HUES64 (cell line): ENCODE results near the gene WNT9B.

Source experiments
- H3K27ac ChIP-seq: 2 replicates; pipeline ENCODE4 v1.7.0; 2013; ENCODE audit warnings: low read depth, low read length, inconsistent platforms
- H3K27me3 ChIP-seq: 2 replicates; pipeline ENCODE4 v1.6.1; 2013; ENCODE audit warnings: mild to moderate bottlenecking, low read length; ENCODE audit not compliant: insufficient read depth
- H3K36me3 ChIP-seq: 2 replicates; pipeline ENCODE4 v1.6.1; 2013; ENCODE audit warnings: mild to moderate bottlenecking, low read length; ENCODE audit not compliant: insufficient read depth
- H3K4me1 ChIP-seq: 2 replicates; pipeline ENCODE4 v1.6.1; 2013; ENCODE audit warnings: mild to moderate bottlenecking, low read length, moderate library complexity; ENCODE audit not compliant: insufficient read depth
- H3K4me3 ChIP-seq: 2 replicates; pipeline ENCODE4 v1.5.1; 2013; ENCODE audit warnings: mild to moderate bottlenecking, low read length, moderate library complexity
- H3K9ac ChIP-seq: 2 replicates; pipeline ENCODE4 v1.6.1; 2013; ENCODE audit warnings: mild to moderate bottlenecking, low read depth, low read length
- H3K9me3 ChIP-seq: 2 replicates; pipeline ENCODE4 v1.6.1; 2013; ENCODE audit warnings: low read depth, low read length; ENCODE audit not compliant: insufficient read depth
- WGBS: fragments of 150-250, 120-280 bp; methylation state at CpG from one replicate; pipeline ENCODE4 v1.1.7; 2013; ENCODE audit warnings: missing lambda C conversion rate; 5-methylcytosine and 5-hydroxymethylcytosine counted together

The WNT9B gene

DNA sequence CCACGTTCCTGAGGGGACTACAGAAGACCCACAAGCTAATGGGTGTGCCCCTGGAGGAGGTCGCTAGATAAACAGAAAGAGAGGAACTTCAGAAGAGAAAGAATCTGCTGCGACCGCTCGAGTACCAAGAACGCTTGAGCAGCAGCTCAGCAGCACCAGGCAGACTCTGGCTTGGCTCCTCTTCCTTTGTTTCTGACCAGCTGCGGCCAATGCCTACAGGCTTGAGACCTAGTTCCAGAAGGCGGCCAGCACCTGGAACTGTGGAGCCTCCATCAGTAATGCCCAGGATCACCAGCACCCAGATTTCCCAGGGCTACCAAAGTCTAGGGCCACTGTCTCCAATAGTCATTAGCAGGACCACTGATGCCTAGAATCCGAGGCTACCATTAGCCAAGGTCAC is 45.6 kb downstream of the WNT9B start:
- Histone ChIP-seq H3K9ac (no peak overlapping the region), H3K4me1 (0 out of 2 replicates have a peak, but pooled peaks cover 9% of the 10 kb centered on the region), H3K36me3 (no peaks in the 10 kb centered on the region), H3K27ac (no peak overlapping the region), H3K4me3 (no peak overlapping the region), H3K27me3 (no peaks in the 10 kb centered on the region), H3K9me3 (peaks cover 4% of the 10 kb centered on the region; the same call in 1 of the 2 replicates)
- WGBS: 94% methylated on average over 9 of the region's 9 CpGs

DNA sequence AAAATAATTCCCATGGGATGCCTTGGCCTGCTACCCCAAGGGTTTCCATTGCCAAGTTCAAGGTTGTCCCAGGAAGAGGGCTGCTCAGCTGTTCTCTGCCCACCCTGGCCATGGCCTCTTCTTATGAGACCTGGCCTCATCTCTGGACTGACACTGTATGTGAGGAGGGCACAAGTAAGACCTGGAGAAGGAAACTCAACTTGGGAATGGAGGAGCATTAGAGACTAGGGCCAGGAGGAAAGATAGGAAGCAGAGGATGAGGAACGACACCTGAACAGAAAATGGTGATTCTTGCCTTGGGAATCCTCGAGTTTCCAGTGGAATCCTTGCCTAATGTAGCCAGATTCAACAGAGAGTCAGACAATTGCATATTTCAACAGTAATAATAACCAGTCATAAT is 47.0 kb downstream of the WNT9B start:
- no peaks in the 10 kb centered on the region for H3K27me3 ChIP-seq

DNA sequence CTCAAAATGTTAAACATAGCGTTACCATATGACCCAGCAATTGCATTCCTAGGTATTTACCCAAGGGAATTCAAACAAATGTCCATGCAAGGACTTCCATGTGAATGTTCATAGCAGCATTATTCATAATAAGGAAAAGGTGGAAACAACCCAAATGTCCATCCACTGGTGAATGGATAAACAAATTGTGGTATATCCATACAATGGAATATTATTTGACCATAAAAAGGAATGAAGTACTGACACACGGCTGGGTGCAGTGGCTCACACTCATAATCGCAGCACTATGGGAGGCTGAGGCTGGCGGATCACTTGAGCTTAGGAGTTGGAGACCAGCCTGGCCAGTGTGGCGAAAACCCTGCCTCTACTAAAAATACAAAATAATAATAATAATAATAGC is 47.5 kb downstream of the WNT9B start:
- no peak overlapping the region for H3K9ac ChIP-seq
- no peaks in the 10 kb centered on the region for H3K27me3 ChIP-seq
- no peak overlapping the region for H3K27ac ChIP-seq
- 91% methylated on average over 4 of the region's 5 CpGs for WGBS
- H3K4me3 ChIP-seq: no peak overlapping the region
- peaks cover 4% of the 10 kb centered on the region; the same call in 1 of the 2 replicates for H3K9me3 ChIP-seq
- 0 out of 2 replicates have a peak, but pooled peaks cover 9% of the 10 kb centered on the region for H3K4me1 ChIP-seq
- no peaks in the 10 kb centered on the region for H3K36me3 ChIP-seq

More for the DNA sequence above, 47.0 kb downstream of the WNT9B start:
- Histone ChIP-seq H3K9ac (no peak overlapping the region), H3K27ac (no peak overlapping the region), H3K36me3 (no peaks in the 10 kb centered on the region), H3K9me3 (peaks cover 4% of the 10 kb centered on the region; the same call in 1 of the 2 replicates), H3K4me1 (0 out of 2 replicates have a peak, but pooled peaks cover 9% of the 10 kb centered on the region), H3K4me3 (no peak overlapping the region)
- 85% methylated on average over 2 of the region's 2 CpGs for WGBS

DNA sequence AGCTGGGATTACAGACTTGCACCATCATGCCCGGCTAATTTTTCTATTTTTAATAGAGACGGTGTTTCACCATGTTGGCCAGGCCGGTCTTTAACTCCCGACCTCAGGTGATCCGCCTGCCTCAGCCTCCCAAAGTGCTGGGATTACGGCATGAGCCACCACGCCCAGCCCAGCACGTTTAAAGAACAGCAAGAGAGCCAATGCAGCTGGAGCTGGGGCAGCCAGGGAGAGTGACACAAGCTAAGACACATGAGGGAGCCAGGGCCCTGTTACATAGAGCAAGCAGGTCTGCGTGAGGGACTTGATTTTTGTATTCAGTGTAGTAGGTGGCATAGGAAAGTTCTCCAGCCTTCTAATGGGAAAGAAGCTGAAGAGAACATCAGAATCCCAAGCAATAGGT is 49.9 kb downstream of the WNT9B start:
- peaks cover 4% of the 10 kb centered on the region; the same call in 1 of the 2 replicates for H3K9me3 ChIP-seq
- H3K9ac ChIP-seq: no peak overlapping the region
- H3K4me3 ChIP-seq: no peak overlapping the region
- WGBS: 84% methylated on average over 9 of the region's 9 CpGs
- H3K27ac ChIP-seq: no peak overlapping the region
- peaks cover 4% of the 10 kb centered on the region; the same call in 1 of the 2 replicates for H3K4me1 ChIP-seq
- no peaks in the 10 kb centered on the region for H3K36me3 ChIP-seq
- no peaks in the 10 kb centered on the region for H3K27me3 ChIP-seq

DNA sequence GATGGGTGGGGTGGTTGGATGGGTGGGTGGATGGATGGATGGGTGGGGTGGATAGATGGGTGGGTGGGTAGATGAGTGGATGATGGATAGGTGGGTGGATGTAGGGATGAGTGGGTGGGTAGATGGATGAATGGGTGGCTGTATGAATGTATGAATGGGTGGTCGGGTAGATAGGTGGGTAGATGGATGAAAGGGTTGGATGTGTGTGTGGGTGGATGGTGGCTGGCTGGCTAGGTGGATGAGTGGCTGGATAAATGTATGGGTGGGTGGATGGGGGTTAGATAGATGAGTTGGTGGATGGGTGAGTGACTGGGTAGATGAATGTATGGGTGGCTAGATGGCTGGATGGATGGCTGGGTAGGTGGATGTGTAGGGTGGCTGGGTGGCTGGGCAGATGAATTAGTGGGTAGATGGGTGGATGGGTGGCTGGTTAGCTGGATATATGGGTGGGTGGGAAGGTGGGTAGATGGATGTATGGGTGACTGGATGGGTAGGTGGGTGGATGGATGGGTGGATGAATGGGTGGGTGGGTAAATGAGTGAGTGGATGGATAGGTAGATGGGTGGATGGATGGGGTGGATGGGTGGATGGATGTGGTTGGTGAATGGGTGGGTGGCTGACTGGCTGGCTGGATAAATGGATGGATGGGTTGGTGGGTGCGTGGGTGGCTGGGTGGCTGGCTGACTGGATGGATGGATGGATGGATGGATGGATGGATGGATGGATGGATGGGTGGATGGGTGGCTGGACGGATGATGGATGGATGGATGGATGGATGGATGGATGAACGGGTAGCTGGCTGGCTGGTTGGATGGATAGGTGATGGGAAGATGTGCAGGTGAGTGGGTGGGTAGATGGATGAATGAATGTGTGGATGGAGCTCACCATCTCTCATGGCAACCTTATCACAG is 52.6 kb downstream of the WNT9B start:
- WGBS: 90% methylated on average over 4 of the region's 4 CpGs

DNA sequence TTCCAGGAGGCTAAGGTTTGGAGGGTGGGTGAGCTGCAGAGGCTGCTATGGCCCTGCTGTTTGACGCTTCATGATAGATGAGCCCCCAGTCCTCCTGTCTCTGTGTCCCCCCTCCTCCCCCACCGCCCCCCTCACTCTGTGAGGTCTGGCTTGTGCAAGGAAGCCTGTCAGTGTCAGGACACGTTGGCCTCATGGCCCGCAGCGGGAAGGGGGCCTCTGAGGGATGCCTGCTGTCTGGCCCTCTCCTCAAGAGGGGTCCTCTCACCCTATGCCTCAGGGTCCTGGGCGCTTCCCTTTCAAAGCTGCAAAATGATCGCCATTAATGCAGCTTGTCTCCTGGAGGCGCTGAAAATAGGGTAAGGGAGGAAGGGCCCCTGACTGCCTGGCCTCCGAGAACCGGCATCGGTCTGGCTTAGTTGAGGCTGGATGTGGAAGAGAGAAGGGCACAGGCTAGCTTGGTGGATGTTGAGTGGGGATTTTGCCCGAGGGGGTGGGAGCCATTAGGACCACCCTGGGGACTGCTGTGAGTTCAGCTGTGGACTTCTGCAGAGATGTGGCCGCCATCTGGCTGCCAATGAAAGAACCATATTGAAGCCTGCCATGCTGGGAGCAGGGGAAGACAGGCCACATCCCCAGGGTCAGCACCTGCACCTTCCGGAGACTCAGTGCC is 56.8 kb downstream of the WNT9B start:
- Histone ChIP-seq H3K27ac (no peak overlapping the region), H3K4me1 (peaks cover 4% of the 10 kb centered on the region; the same call in 1 of the 2 replicates), H3K9me3 (no peaks in the 10 kb centered on the region), H3K4me3 (no peak overlapping the region), H3K9ac (no peak overlapping the region), H3K36me3 (no peaks in the 10 kb centered on the region), H3K27me3 (no peaks in the 10 kb centered on the region)
- 80% methylated on average over 14 of the region's 14 CpGs for WGBS

More for the DNA sequence above, 52.6 kb downstream of the WNT9B start:
- Histone ChIP-seq H3K27ac (no peak overlapping the region), H3K36me3 (no peaks in the 10 kb centered on the region), H3K9me3 (no peaks in the 10 kb centered on the region), H3K9ac (no peak overlapping the region), H3K27me3 (no peaks in the 10 kb centered on the region), H3K4me3 (no peak overlapping the region), H3K4me1 (peaks cover 4% of the 10 kb centered on the region; the same call in 1 of the 2 replicates)

DNA sequence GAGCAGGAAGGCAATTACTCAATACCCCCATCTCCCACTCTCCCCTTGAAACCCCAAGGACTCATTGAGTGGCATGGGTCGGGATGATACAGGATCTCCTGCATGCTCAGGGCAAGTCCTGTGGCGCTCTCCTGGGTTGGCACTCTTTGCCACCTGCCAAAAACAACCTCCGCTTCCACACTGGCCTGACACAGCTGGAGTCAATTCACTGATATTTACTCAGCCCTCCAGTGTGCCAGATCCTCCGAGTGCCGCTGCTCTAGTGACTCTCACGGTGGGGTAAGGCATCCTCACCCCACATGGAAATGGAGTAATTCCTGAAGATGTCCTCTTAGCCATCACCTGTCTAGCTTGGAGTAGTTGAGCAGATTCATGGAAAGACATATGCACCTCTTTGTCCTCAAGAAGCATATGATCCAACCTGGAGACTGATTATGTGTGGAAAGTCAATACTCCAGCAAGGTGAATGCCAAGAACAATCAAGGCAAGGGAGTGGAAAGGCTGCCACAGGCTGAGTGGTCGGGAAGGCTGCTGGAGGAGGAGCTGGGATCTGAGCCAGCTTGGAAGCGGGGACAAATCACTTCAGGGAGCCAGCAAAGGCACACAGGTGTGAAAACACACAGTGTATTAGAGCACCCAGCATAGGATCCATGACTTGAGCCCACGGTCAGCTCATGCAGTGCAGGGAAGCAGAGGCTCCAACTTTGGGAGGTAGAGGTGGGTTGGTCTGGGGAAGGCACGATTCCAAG is 59.0 kb downstream of the WNT9B start:
- Histone ChIP-seq H3K4me3 (no peak overlapping the region), H3K4me1 (peaks cover 4% of the 10 kb centered on the region; the same call in 1 of the 2 replicates), H3K9ac (no peak overlapping the region), H3K9me3 (no peaks in the 10 kb centered on the region), H3K36me3 (no peaks in the 10 kb centered on the region), H3K27ac (no peak overlapping the region), H3K27me3 (no peaks in the 10 kb centered on the region)
- 86% methylated on average over 10 of the region's 10 CpGs for WGBS

DNA sequence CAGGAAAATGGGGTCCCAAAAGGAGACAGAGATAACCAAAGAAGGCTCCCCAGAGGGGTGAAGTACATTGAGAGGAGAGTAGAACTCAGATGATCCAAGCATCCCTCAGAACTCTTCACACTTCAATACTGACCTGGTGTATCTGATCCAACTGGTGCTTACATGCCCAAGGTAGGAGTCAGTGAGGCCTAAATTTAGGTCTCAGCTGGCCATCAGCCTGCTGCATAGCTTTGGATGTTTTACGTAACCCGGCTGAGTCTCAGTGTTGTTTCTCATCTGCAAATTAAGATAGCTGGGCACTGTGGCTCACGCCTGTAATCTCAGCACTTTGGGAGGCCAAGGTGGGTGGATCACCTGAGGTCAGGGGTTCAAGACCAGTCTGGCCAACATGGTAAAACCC is 59.9 kb downstream of the WNT9B start:
- Histone ChIP-seq H3K36me3 (no peaks in the 10 kb centered on the region), H3K9me3 (no peaks in the 10 kb centered on the region), H3K9ac (no peak overlapping the region), H3K27ac (no peak overlapping the region), H3K4me3 (no peak overlapping the region), H3K4me1 (no peaks in the 10 kb centered on the region), H3K27me3 (no peaks in the 10 kb centered on the region)
- WGBS: 90% methylated on average over 3 of the region's 3 CpGs

DNA sequence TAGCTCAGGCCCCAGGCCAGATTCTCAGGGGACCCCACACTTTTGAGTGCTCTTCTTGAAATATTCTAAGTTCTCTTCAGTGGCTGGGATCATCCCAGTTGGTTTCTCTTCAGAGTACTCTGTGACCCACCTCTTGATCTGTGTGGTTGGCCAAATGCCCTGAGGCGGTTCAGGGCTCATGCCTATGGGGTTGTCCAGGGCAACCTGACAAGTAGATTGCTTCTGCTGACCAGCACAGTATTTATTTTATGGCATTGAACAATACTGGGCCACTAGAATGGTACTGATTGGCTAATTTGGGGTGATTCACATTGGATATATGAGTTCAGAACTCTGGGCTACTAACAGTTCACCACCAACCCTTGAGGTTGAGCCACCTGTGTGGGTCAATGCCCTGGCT is 64.2 kb downstream of the WNT9B start:
- no peaks in the 10 kb centered on the region for H3K27me3 ChIP-seq
- no peaks in the 10 kb centered on the region for H3K9me3 ChIP-seq
- H3K9ac ChIP-seq: no peak overlapping the region
- WGBS: 46% methylated on average over 1 of the region's 1 CpG
- H3K27ac ChIP-seq: no peak overlapping the region
- H3K4me3 ChIP-seq: no peak overlapping the region
- no peaks in the 10 kb centered on the region for H3K36me3 ChIP-seq
- no peaks in the 10 kb centered on the region for H3K4me1 ChIP-seq

DNA sequence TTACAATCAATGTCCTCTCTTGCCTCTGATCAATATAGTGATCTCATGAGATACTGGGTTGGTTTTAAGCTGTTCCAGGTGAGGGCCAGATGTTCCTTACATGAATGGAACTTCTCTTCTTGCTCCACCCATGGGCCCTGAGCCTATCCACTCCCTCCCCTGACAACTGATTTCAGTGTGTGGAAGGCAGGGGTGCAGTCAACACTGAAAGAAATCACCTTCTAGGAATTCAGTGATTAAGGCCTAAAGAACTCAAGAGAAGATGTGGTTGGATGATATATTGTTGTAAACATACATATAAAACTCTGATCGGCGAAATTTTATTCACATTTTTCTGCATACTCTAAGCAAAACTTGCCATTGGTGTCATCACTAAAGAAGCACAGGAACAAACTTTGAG is 64.8 kb downstream of the WNT9B start:
- no peak overlapping the region for H3K4me3 ChIP-seq
- H3K4me1 ChIP-seq: no peaks in the 10 kb centered on the region
- no peak overlapping the region for H3K27ac ChIP-seq
- 90% methylated on average over 2 of the region's 2 CpGs for WGBS
- H3K36me3 ChIP-seq: no peaks in the 10 kb centered on the region
- H3K9ac ChIP-seq: no peak overlapping the region
- no peaks in the 10 kb centered on the region for H3K9me3 ChIP-seq
- no peaks in the 10 kb centered on the region for H3K27me3 ChIP-seq

DNA sequence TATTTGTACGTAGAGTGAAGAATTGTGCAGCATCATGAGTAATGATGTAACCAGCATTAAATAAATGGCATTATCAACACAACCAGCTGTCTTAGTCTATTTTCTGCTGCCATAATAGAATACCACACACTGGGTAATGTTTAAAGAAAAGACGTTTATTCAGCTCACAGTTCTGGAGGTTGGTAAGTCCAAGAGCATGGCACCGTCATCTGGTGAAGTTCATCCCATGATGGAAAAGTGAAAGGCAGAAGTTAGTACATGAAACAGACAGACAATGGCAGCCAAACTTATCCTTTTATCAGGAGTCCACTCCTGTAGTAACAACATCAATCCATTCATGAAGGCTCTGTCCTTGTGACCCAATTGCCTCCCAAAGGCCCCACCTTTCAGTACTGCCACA is 65.2 kb downstream of the WNT9B start:
- no peak overlapping the region for H3K27ac ChIP-seq
- H3K4me3 ChIP-seq: no peak overlapping the region
- H3K36me3 ChIP-seq: no peaks in the 10 kb centered on the region
- H3K4me1 ChIP-seq: no peaks in the 10 kb centered on the region
- WGBS: 87% methylated on average over 3 of the region's 3 CpGs
- H3K27me3 ChIP-seq: no peaks in the 10 kb centered on the region
- H3K9ac ChIP-seq: no peak overlapping the region
- H3K9me3 ChIP-seq: no peaks in the 10 kb centered on the region
